Liver (tissue), 9 donors: ENCODE results near the gene THTPA. TPM values are rescaled to one million over a fixed set of nuclear protein-coding genes. Genes with fewer than 3 reads are reported as not detected.

Experiments used
- DNase-seq: peaks from one replicate; pipeline ENCODE4 v3.0.0-alpha.2; 2017; ENCODE audit warnings: low spot score
- H3K27ac ChIP-seq, 2 donors: one replicate each; pipeline ENCODE4 v1.7.0; 2013; ENCODE audit warnings: inconsistent platforms in 2 of 2, low read length in 2 of 2, control low read depth in 1 of 2, low read depth in 1 of 2, mild to moderate bottlenecking in 1 of 2
- H3K27me3 ChIP-seq, 4 donors: one replicate each; pipeline versions ENCODE4 v1.6.1 to v1.7.0; 2013; ENCODE audit warnings: low read length in 3 of 4, inconsistent platforms in 1 of 4, mild to moderate bottlenecking in 1 of 4, moderate library complexity in 1 of 4; ENCODE audit not compliant: control insufficient read depth in 4 of 4, insufficient read depth in 4 of 4
- H3K36me3 ChIP-seq, 4 donors: one replicate each; pipeline versions ENCODE4 v1.6.1 to v1.7.0; 2013; ENCODE audit warnings: low read length in 3 of 4, mild to moderate bottlenecking in 3 of 4, low read depth in 1 of 4, moderate library complexity in 1 of 4; ENCODE audit not compliant: control insufficient read depth in 4 of 4, insufficient read depth in 3 of 4
- H3K4me1 ChIP-seq, 4 donors: one replicate each; pipeline versions ENCODE4 v1.6.1 to v1.7.0; 2013; ENCODE audit warnings: low read length in 3 of 4, mild to moderate bottlenecking in 3 of 4, moderate library complexity in 1 of 4; ENCODE audit not compliant: control insufficient read depth in 4 of 4, insufficient read depth in 4 of 4
- H3K4me3 ChIP-seq, 3 donors: one replicate each; pipeline versions ENCODE4 v1.6.1 to v1.7.0; 2013; ENCODE audit warnings: low read length in 3 of 3, control low read depth in 1 of 3, low read depth in 1 of 3, mild to moderate bottlenecking in 1 of 3
- H3K9ac ChIP-seq, 2 donors: one replicate each; pipeline ENCODE4 v1.7.0; 2013; ENCODE audit warnings: low read length in 2 of 2, mild to moderate bottlenecking in 2 of 2, moderate library complexity in 2 of 2, control low read depth in 1 of 2, low read depth in 1 of 2
- H3K9me3 ChIP-seq, 4 donors: one replicate each; pipeline versions ENCODE4 v1.6.1 to v1.7.0; 2013; ENCODE audit warnings: low read length in 3 of 4; ENCODE audit not compliant: control insufficient read depth in 4 of 4
- ATF3 ChIP-seq: IDR thresholded peaks from 2 replicates; pipeline ENCODE4 v1.6.1; 2016; ENCODE audit warnings: antibody characterized with exemption
- CTCF ChIP-seq: fragments of 150-350 bp; IDR thresholded peaks from 2 replicates; pipeline ENCODE4 v1.5.1; 2017; ENCODE audit warnings: improper control_type of control experiment, low read depth, low read length; ENCODE audit not compliant: missing input control
- FOXA1 ChIP-seq: IDR thresholded peaks from 2 replicates; pipeline ENCODE4 v1.6.1; 2016; ENCODE audit warnings: antibody characterized with exemption
- FOXA2 ChIP-seq: IDR thresholded peaks from 2 replicates; pipeline ENCODE4 v1.6.1; 2016; ENCODE audit warnings: antibody characterized with exemption
- GABPA ChIP-seq, 2 donors: IDR thresholded peaks in 1 of 2; conservative IDR thresholded peaks in 1 of 2; 2 replicates each; pipeline ENCODE4 v1.6.1; 2016; ENCODE audit warnings: antibody characterized with exemption in 2 of 2, mild to moderate bottlenecking in 1 of 2, moderate library complexity in 1 of 2
- HNF4G ChIP-seq: IDR thresholded peaks from 2 replicates; pipeline ENCODE4 v1.6.1; 2016; ENCODE audit warnings: antibody characterized with exemption
- JUND ChIP-seq, 2 donors: IDR thresholded peaks; 2 replicates each; pipeline ENCODE4 v1.6.1; 2016; ENCODE audit warnings: antibody characterized with exemption in 2 of 2
- MAX ChIP-seq: IDR thresholded peaks from 2 replicates; pipeline ENCODE4 v1.6.1; 2016; ENCODE audit warnings: antibody characterized with exemption
- NR2F2 ChIP-seq: IDR thresholded peaks from 2 replicates; pipeline ENCODE4 v1.6.1; 2016; ENCODE audit warnings: antibody characterized with exemption
- REST ChIP-seq: IDR thresholded peaks from 2 replicates; pipeline ENCODE4 v1.6.1; 2016; ENCODE audit warnings: antibody characterized with exemption, mild to moderate bottlenecking
- RXRA ChIP-seq, 2 donors: IDR thresholded peaks; 2 replicates each; pipeline ENCODE4 v1.6.1; 2017 to 2018; ENCODE audit warnings: antibody characterized with exemption in 2 of 2, mild to moderate bottlenecking in 1 of 2
- TAF1 ChIP-seq: conservative IDR thresholded peaks from 2 replicates; pipeline ENCODE4 v1.6.1; 2016; ENCODE audit warnings: antibody characterized with exemption, mild to moderate bottlenecking
- YY1 ChIP-seq: IDR thresholded peaks from 2 replicates; pipeline ENCODE4 v1.6.1; 2016; ENCODE audit warnings: antibody characterized with exemption, mild to moderate bottlenecking
- WGBS: extraction: QIAGEN DNeasy Blood & Tissue Kit; methylation state at CpG from one replicate; pipeline ENCODE4 v1.1.7; 2013; 5-methylcytosine and 5-hydroxymethylcytosine counted together
- polyA plus RNA-seq, 2 donors: library from polyadenylated mRNA; stranded (reverse) in 1 of 2; unstranded in 1 of 2; fragments of 200-250 nt in 1 of 2; fragments of >200 nt in 1 of 2; fragmentation: Nextera tagmentation in 1 of 2; extraction: Ambion mirVana in 1 of 2; gene quantifications; one replicate each; pipeline versions ENCODE4 v1.2.1 to v1.2.3, GENCODE V29; 2013 to 2015
- total RNA-seq, 2 donors: library from RNA; depleted of rRNA; stranded (reverse); fragments of >200 nt; gene quantifications; one replicate each; pipeline ENCODE4 v1.2.3, GENCODE V29; 2014
- donor health status: healthy.
- donor health status: healthy.
- donor health status: healthy.
- donor health status: healthy.
- donor health status: healthy.

The THTPA gene
- total and polyA plus RNA-seq, 4 donors, result 7.3 to 19.8 (median 9.9) TPM

- Histone ChIP-seq H3K4me3 (no peak overlapping the region), H3K27me3 (no peaks in the 10 kb centered on the region), H3K27ac (no peak overlapping the region), H3K9me3 (no peaks in the 10 kb centered on the region), H3K36me3 (no peaks in the 10 kb centered on the region), H3K9ac (no peak overlapping the region), H3K4me1 (no peaks in the 10 kb centered on the region)
- DNase-seq, result no peak
- WGBS, result 90% methylated on average over 8 of the region's 8 CpGs
- TF ChIP-seq MAX, result no peak
- no peak for TF ChIP-seq JUND (IDR thresholded peaks at IDR 0.05)
- no peak for TF ChIP-seq RXRA (IDR thresholded peaks at IDR 0.05)
- TF ChIP-seq REST, result no peak
- no peak for TF ChIP-seq NR2F2
- TF ChIP-seq TAF1, result no peak
- no peak for TF ChIP-seq GABPA (IDR thresholded peaks at IDR 0.05 in 1 of 2, conservative IDR thresholded peaks at IDR 0.05 in 1 of 2)
- no peak for TF ChIP-seq HNF4G
- TF ChIP-seq CTCF, result no peak
- TF ChIP-seq FOXA2, result no peak
- TF ChIP-seq YY1, result no peak
- no peak for TF ChIP-seq FOXA1
Observed at GRCh38 chr14:23525611-23526010, 30.5 kb upstream of the THTPA start.

GRCh38 chr14:23528555-23528954, 27.5 kb upstream of the THTPA start:
- TF ChIP-seq ATF3 (no peak), FOXA1 (no peak), REST (no peak), TAF1 (no peak), MAX (no peak)
- WGBS, result 88% methylated on average over 1 of the region's 1 CpG

More at GRCh38 chr14:23528555-23528954, 27.5 kb upstream of the THTPA start:
- Histone ChIP-seq H3K9me3 (no peaks in the 10 kb centered on the region), H3K4me1 (no peaks in the 10 kb centered on the region), H3K9ac (no peak overlapping the region), H3K27ac (no peak overlapping the region), H3K27me3 (no peaks in the 10 kb centered on the region), H3K4me3 (no peak overlapping the region), H3K36me3 (no peaks in the 10 kb centered on the region)
- DNase-seq, result no peak
